IPS-15b (cell line): ENCODE data around the gene CMBL.

ENCODE experiments used
- H3K27me3 ChIP-seq: one replicate; pipeline ENCODE4 v1.6.1; 2013; ENCODE audit warnings: low read length; ENCODE audit not compliant: control insufficient read depth, insufficient read depth
- H3K36me3 ChIP-seq: one replicate; pipeline ENCODE4 v1.6.1; 2013; ENCODE audit warnings: low read length; ENCODE audit not compliant: control insufficient read depth, insufficient read depth
- H3K4me1 ChIP-seq: one replicate; pipeline ENCODE4 v1.6.1; 2013; ENCODE audit warnings: mild to moderate bottlenecking, low read length; ENCODE audit not compliant: control insufficient read depth, insufficient read depth
- H3K4me3 ChIP-seq: one replicate; pipeline ENCODE4 v1.5.1; 2013; ENCODE audit warnings: low read depth, low read length
- H3K9ac ChIP-seq: one replicate; pipeline ENCODE4 v1.6.1; 2013; ENCODE audit warnings: low read depth, mild to moderate bottlenecking, low read length
- H3K9me3 ChIP-seq: one replicate; pipeline ENCODE4 v1.6.1; 2013; ENCODE audit warnings: mild to moderate bottlenecking, low read length; ENCODE audit not compliant: control insufficient read depth, insufficient read depth

The CMBL gene

DNA sequence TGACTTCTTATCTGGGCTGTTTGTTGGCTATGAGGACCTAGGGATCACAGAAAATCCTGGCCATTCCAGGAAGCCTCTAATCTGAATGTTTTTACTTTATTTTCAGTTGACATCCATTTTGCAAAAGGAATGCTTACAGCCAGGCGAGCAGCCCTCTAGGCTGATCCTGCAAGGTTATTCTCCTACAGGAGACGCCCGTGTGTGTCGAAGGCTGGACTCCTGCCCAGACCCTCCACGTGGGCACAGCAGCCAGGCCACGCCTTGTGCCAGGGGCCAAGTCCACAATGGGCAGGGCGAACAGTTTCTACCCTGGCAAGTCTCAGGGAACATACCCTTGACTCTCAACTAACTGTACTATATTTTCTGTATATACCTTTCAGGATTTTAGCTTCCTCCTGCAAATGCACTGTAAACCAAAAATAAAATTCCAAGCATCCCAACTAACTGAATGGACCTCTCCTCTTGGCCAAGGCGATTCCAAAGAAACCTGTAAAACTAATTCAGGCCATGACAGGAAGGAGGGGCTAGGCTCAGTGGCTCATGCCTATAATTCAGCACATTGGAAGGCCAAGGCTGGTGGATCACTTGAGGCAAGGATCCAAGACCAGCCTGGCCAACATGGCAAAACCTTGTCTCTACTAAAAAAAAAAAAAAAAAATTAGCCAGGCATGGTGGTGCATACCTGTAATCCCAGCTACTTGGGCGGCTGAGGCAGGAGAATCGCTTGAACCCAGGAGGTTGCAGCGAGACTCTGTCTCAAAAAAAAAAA is 5.7 kb downstream of the CMBL start:
- Histone ChIP-seq H3K9ac (no peak overlapping the region), H3K27me3 (peaks cover 9% of the 10 kb centered on the region)

DNA sequence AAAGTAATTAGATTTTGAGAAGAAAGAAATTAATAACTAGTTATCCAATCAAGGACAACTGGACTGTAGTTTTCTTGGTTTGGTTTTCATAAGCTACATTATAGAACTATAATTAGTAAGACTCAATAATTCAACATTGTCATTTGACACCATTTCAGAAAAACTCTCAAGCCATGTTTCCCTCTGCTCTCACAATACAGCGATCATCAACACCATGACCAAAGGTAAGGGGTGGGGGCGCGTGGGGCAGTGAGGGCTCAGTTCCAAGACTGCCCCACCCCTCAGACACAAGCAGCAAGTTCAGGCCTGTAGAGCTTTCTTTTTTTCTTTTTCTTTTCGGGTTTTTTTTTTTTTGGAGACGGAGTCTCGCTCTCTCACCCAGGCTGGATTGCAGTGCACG is 6.4 kb downstream of the CMBL start:
- Histone ChIP-seq H3K4me1 (no peaks in the 10 kb centered on the region), H3K36me3 (no peaks in the 10 kb centered on the region), H3K27me3 (peaks cover under 1% of the 10 kb centered on the region)

More for the DNA sequence above, 5.7 kb downstream of the CMBL start:
- H3K36me3 ChIP-seq, result no peaks in the 10 kb centered on the region
- H3K4me1 ChIP-seq, result peaks cover 3% of the 10 kb centered on the region
- no peak overlapping the region for H3K4me3 ChIP-seq
- H3K9me3 ChIP-seq, result no peaks in the 10 kb centered on the region

GRCh38 chr5:10300246-10300645 is 7.5 kb downstream of the CMBL start:
- Histone ChIP-seq H3K4me1 (no peaks in the 10 kb centered on the region), H3K36me3 (no peaks in the 10 kb centered on the region), H3K27me3 (no peaks in the 10 kb centered on the region), H3K4me3 (no peak overlapping the region), H3K9me3 (no peaks in the 10 kb centered on the region), H3K9ac (no peak overlapping the region)

More for the DNA sequence above, 6.4 kb downstream of the CMBL start:
- H3K9ac ChIP-seq, result no peak overlapping the region
- H3K4me3 ChIP-seq, result no peak overlapping the region
- H3K9me3 ChIP-seq, result no peaks in the 10 kb centered on the region

DNA sequence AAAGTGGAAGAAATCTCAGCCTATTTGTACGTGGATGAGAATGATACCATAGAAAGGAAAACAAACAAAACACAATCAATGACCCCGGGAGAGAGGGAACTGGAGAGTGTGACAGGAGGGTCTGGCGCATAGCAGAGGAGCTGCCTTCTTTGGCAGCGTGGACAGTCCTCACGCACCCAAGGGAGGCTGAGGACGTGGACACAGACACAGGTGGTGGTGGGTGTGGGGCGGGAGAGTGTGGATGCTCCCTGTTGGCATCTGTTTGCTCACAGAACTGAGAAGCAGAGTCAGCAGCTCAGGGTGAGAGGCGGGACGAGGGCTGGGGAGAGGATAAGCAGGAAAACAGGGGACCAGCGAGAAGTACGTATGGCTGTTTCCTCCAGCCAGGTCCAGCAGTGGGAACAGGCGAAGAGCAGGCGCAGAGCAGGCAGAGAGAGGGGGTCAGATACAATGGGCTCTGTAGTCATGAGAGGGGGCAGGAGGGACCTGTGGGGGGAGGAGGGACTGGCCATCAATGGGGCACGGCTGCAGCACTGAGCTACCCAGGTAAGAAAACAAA is 10.0 kb downstream of the CMBL start:
- Histone ChIP-seq H3K9ac (no peak overlapping the region), H3K36me3 (no peaks in the 10 kb centered on the region)

DNA sequence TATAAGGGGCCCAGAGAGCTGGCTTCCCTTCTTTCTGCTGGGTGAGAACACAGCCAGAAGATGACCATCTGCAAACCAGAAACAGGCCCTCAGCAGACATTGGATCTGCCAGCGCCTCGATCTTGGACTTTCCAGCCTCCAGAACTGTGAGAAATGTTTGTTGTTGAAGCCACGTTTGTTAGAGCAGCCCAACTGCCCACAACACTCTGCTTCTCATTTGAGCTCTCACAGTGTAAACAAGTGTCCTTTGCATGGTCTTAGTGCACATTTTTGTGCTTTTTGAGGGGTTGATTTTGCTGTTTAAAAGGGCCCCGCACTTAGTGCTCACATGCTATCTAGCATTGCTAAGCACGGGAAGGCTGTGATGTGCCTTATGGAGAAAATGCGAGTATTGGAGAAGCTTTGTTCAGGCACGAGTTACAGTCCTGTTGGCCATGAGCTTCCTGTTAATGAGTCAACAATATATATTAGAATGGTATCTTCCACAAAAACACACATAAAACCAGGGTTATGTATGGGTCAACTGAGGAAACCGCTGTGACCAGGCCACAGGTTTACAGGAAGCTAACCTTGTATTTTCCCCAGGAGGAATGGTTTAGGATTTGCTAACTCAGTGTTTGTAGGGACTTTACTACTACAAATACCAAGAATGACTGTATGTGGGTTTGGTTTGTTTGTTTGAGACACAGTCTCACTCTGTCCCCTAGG is 11.9 kb downstream of the CMBL start:
- no peaks in the 10 kb centered on the region for H3K4me1 ChIP-seq
- H3K9me3 ChIP-seq, result no peaks in the 10 kb centered on the region
- H3K27me3 ChIP-seq, result no peaks in the 10 kb centered on the region
- no peak overlapping the region for H3K9ac ChIP-seq
- H3K36me3 ChIP-seq, result no peaks in the 10 kb centered on the region
- no peak overlapping the region for H3K4me3 ChIP-seq

More for the DNA sequence above, 10.0 kb downstream of the CMBL start:
- Histone ChIP-seq H3K27me3 (no peaks in the 10 kb centered on the region), H3K4me3 (no peak overlapping the region), H3K9me3 (no peaks in the 10 kb centered on the region), H3K4me1 (no peaks in the 10 kb centered on the region)

DNA sequence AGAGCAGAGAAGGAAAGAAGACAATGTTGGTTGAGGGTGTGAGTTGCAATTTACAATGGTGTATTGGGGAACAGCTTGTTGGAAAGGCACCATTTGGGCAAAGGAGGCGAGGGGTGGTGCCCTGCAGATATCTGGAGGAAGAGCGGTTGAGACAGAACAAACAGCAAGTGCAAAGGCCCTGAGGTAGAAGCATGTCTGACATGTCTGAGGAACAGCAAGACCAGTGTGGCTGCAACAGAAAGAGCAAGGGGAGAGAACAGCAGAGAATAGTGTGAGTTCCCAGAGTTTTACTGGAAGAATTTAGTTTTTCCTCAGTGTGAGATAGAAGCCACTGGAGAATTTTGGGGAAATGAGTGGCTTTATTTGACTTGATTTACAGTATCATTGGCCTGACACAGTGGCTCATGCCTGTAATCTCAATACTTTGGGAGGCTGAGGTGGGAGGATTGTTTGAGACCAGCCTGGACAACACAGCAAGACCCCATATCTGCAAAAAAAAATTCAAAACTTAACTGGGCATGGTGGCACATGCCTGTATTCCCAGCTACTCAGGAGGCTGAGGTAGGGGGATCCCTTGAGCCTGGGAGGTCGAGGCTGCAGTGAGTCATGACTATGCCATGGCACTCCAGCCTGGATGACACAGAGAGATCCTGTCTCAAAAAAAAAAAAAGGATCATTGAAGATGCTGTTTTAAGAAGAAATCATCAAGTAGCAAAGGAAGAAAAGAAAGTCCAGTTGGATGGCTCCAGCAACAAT is 13.6 kb downstream of the CMBL start:
- Histone ChIP-seq H3K4me1 (no peaks in the 10 kb centered on the region), H3K27me3 (no peaks in the 10 kb centered on the region), H3K9ac (no peak overlapping the region), H3K9me3 (no peaks in the 10 kb centered on the region), H3K4me3 (no peak overlapping the region), H3K36me3 (no peaks in the 10 kb centered on the region)

GRCh38 chr5:10291692-10292339 is 15.9 kb downstream of the CMBL start:
- Histone ChIP-seq H3K4me3 (no peak overlapping the region), H3K9me3 (no peaks in the 10 kb centered on the region), H3K4me1 (no peaks in the 10 kb centered on the region), H3K36me3 (no peaks in the 10 kb centered on the region), H3K27me3 (no peaks in the 10 kb centered on the region), H3K9ac (no peak overlapping the region)

DNA sequence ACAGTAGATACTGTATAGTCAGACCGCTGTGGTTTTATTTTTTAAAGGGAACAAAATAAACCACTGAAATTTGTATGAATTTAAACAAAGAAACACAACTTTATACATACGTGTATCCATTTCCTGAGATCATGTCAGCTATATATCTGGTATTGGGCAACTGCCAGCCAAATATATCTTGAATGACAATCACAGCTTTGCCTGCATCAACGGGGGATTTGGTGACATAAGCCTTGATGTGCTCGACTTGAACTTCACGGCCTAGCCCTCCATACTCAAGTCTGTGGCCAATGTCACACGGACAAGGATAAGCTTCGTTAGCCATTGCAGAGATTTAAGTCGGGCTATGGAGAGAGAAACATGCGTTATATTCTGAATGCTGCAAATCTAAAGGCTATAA is 17.3 kb downstream of the CMBL start:
- no peak overlapping the region for H3K4me3 ChIP-seq
- no peaks in the 10 kb centered on the region for H3K9me3 ChIP-seq
- H3K4me1 ChIP-seq, result no peaks in the 10 kb centered on the region
- H3K9ac ChIP-seq, result no peak overlapping the region
- no peaks in the 10 kb centered on the region for H3K27me3 ChIP-seq
- no peaks in the 10 kb centered on the region for H3K36me3 ChIP-seq

GRCh38 chr5:10289991-10290390 is 17.7 kb downstream of the CMBL start:
- H3K9ac ChIP-seq, result no peak overlapping the region
- H3K36me3 ChIP-seq, result no peaks in the 10 kb centered on the region
- H3K4me3 ChIP-seq, result no peak overlapping the region
- no peaks in the 10 kb centered on the region for H3K9me3 ChIP-seq
- no peaks in the 10 kb centered on the region for H3K27me3 ChIP-seq
- H3K4me1 ChIP-seq, result no peaks in the 10 kb centered on the region

DNA sequence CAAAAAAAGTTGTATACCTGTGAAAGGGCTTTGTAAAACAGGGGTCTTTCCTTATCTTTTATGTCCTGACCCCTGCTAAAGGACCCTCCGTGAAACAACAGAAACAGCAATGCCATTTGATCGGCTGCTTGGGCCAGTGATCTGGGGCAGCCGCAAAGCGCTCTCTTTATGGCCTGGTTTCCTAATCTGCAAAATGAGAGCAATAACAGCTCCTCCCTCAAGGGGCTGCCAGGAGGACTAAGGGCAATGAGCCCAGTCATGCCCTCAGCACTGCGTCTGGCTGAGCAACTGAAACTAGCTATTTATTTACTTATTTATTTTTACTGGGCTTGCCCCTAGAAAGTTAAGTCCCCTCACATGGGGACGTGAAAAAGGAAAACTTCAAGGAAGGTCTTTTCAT is 18.3 kb downstream of the CMBL start:
- Histone ChIP-seq H3K27me3 (no peaks in the 10 kb centered on the region), H3K36me3 (no peaks in the 10 kb centered on the region), H3K9me3 (no peaks in the 10 kb centered on the region), H3K4me3 (no peak overlapping the region), H3K4me1 (no peaks in the 10 kb centered on the region), H3K9ac (no peak overlapping the region)

DNA sequence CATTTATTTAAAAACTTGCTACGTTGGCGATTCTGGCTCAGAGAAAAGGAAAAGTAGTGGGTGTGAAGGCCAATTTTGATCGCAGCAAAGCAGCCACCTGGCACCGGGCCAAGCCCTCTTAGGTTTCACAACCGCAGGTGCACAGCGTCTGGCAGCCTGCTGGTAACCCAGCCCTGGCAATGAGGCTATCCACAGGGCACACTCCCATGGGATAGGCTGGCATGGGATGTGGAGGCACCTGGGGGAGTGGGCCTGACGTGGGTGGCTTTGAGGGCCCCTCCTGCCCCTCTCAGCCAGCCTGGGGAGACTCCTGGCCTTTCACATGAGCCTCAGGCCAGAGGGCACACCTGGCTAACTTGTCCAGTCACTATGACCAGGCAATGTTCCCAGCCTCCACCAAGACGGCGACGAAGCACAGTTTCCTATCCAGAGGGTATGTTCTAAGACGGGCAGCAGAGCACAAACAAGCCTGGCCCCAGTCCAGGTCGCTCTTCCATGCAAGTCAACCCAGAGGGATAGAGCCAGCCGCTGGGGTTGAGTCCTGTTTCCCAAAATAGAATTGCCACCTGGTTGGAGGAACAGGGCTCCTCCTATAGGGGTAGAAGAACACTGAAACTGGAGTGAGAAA is 19.0 kb downstream of the CMBL start:
- no peak overlapping the region for H3K9ac ChIP-seq
- no peak overlapping the region for H3K4me3 ChIP-seq
- no peaks in the 10 kb centered on the region for H3K9me3 ChIP-seq
- no peaks in the 10 kb centered on the region for H3K4me1 ChIP-seq
- no peaks in the 10 kb centered on the region for H3K27me3 ChIP-seq
- no peaks in the 10 kb centered on the region for H3K36me3 ChIP-seq
